Measurements from ENCODE around the gene SP3.

SP3 gene

DNA sequence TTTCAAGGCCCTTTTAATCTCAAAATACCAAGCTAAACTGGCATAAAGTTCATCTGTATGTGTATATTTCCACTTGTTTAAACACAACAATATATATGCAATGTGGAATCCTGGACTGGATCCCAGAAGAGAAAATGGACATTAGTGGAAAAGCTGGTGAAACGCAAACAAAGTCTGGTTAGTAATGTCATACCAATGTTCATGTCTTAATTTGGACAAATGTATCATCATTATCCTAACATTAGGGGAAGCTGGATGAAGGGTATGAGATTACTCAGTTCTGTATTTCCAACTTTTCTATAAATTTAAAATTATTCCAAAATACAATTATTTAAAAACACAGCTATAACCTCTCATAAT, 3.8 kb downstream of the SP3 start:
- no peak overlapping the region for H3K27ac ChIP-seq
- TF ChIP-seq, protein P1, sequence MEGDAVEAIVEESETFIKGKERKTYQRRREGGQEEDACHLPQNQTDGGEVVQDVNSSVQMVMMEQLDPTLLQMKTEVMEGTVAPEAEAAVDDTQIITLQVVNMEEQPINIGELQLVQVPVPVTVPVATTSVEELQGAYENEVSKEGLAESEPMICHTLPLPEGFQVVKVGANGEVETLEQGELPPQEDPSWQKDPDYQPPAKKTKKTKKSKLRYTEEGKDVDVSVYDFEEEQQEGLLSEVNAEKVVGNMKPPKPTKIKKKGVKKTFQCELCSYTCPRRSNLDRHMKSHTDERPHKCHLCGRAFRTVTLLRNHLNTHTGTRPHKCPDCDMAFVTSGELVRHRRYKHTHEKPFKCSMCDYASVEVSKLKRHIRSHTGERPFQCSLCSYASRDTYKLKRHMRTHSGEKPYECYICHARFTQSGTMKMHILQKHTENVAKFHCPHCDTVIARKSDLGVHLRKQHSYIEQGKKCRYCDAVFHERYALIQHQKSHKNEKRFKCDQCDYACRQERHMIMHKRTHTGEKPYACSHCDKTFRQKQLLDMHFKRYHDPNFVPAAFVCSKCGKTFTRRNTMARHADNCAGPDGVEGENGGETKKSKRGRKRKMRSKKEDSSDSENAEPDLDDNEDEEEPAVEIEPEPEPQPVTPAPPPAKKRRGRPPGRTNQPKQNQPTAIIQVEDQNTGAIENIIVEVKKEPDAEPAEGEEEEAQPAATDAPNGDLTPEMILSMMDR (IDR thresholded peaks at IDR 0.05; ENCODE audit: low read depth, low read length, missing control alignments), result no peak
- DNase-seq, result no peak
- H3K4me3 ChIP-seq (ENCODE audit: low read depth, low read length), result no peak overlapping the region
- in situ Hi-C loops (cut with HindIII; ENCODE audit: low pct_ligation_motif_present, low sequenced_read_pairs), result no loop called here
- no peaks in the 10 kb centered on the region for H3K36me3 ChIP-seq (replicated peaks)
- H3K27me3 ChIP-seq (replicated peaks), result no peaks in the 10 kb centered on the region

DNA sequence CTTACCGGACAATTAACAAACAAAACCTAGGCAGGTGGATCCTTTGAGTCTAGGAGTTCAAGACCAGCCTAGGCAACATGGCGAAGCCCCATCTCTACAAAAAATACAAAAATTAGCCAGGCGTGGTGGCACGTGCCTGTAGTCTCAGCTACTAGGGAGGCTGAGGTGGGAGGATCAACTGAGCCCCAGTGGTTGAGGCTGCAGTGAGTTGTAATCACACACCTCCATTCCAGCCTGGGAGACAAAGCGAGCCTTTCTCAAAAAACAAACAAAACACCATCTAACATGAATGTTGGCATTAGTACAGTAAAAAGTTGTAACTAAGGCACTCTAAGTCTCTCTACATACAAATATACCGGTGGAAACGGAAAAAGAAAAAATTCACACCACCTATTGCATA, 5.3 kb downstream of the SP3 start:
- TF ChIP-seq, protein P1 (IDR thresholded peaks at IDR 0.05; ENCODE audit: low read depth, low read length, missing control alignments), result no peak
- peaks cover 11% of the 10 kb centered on the region for H3K36me3 ChIP-seq (replicated peaks)
- no peak overlapping the region for H3K27ac ChIP-seq
- H3K4me3 ChIP-seq (ENCODE audit: low read depth, low read length), result no peak overlapping the region
- no peaks in the 10 kb centered on the region for H3K27me3 ChIP-seq (replicated peaks)
- DNase-seq, result no peak
- in situ Hi-C loops (cut with HindIII; ENCODE audit: low pct_ligation_motif_present, low sequenced_read_pairs), result no loop called here

DNA sequence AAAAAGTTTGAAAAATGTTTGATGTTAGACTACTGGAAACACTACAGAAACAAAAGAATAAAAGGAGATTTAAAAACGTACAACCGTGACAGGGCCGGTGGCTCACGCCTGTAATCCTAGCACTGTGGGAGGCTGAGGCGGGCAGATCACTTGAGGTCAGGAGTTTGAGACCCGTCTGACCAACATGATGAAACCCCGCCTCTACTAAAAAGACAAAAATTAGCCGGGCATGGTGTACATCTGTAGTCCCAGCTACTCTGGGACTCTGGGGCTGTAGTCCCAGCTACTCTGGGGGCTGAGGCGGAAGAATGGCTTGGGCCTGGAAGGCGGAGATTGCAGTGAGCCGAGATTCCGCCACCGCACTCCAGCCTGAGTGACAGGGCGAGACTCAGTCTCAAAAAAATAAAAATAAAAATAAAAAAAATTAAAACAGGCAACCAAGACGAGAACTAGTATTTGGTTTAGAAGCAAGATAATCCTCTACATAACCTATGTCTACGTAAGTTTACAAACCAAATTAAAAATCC, 5.8 kb downstream of the SP3 start:
- Histone ChIP-seq H3K27me3 (replicated peaks) (no peaks in the 10 kb centered on the region), H3K4me3 (ENCODE audit: low read depth, low read length) (no peak overlapping the region), H3K27ac (no peak overlapping the region), H3K36me3 (replicated peaks) (peaks cover 15% of the 10 kb centered on the region)
- no peak for DNase-seq
- in situ Hi-C loops (cut with HindIII; ENCODE audit: low pct_ligation_motif_present, low sequenced_read_pairs), result no loop called here
- TF ChIP-seq, protein P1 (IDR thresholded peaks at IDR 0.05; ENCODE audit: low read depth, low read length, missing control alignments), result no peak

DNA sequence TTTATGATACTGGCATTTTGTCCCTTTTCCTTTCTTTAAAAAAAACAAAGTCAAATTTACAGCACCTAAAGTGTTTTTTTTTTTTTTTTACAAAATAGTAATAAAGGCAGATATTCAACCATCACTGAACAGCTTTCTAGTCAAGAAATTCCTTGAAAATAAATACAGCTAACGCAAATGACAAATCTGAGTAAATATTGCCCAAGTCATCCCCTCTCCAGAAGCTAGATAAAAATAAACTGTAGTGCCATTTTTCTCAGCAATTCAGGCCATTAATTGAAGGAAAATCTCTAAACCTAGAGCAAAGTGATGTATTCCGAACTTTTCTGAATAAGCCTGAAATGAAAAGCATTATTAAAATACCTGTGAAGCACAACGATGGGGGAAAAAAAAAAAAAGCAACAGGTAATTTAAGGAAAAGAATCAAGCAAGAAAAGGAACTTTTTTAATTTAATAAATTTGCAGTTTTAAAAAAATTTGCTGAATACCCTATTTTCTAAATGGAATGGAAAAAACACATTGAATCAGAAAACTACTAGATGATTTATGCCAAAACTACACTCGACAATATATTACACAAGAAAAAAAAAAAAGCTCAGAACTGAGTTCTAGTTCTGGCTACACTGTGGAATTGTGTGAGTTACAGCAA, 6.9 kb downstream of the SP3 start:
- Histone ChIP-seq H3K27me3 (replicated peaks) (no peaks in the 10 kb centered on the region), H3K27ac (no peak overlapping the region), H3K4me3 (ENCODE audit: low read depth, low read length) (no peak overlapping the region), H3K36me3 (replicated peaks) (peaks cover 16% of the 10 kb centered on the region)
- TF ChIP-seq, protein P1 (IDR thresholded peaks at IDR 0.05; ENCODE audit: low read depth, low read length, missing control alignments), result no peak
- no peak for DNase-seq
- in situ Hi-C loops (cut with HindIII; ENCODE audit: low pct_ligation_motif_present, low sequenced_read_pairs), result no loop called here

DNA sequence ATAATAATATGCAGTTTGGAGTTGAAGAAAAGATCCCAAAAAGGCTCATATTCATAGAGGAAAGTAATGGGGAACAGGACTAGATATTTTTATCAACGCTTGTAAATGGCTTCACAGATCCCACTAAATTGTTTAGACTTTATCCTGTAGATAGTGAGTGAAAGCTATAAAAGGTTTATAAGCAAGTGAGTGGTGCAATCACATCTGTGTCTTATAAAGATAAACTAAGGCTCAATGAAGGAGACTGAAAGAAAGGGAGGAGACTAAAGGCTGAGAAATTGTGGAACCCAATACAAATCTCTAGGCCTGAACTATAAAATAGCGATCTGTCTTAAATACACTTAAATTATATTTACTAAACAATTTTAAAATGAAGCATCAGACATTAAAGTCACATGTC, 7.7 kb downstream of the SP3 start:
- no peak overlapping the region for H3K4me3 ChIP-seq (ENCODE audit: low read depth, low read length)
- TF ChIP-seq, protein P1 (IDR thresholded peaks at IDR 0.05; ENCODE audit: low read depth, low read length, missing control alignments), result no peak
- peaks cover 18% of the 10 kb centered on the region for H3K36me3 ChIP-seq (replicated peaks)
- in situ Hi-C loops (cut with HindIII; ENCODE audit: low pct_ligation_motif_present, low sequenced_read_pairs), result no loop called here
- DNase-seq, result no peak
- H3K27ac ChIP-seq, result no peak overlapping the region
- H3K27me3 ChIP-seq (replicated peaks), result no peaks in the 10 kb centered on the region

DNA sequence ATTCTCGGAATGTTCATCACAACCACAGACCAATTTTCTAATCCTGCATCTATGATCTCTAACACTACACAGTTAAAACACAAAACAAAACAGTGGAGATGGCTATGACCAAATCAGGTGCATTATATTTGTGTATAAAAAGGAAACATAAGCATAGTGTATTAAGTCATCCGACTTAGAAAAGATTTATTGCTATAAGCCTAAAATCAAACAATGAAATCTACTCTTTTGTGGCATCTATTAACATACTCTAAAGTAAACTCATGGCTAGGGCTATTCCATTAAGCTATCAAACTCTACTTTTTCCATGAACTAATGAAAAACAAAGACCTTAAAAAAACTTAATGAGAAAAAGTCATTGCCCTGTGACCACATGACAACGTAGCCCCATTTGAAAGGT, 8.7 kb downstream of the SP3 start:
- Histone ChIP-seq H3K36me3 (replicated peaks) (peaks cover 18% of the 10 kb centered on the region), H3K27me3 (replicated peaks) (no peaks in the 10 kb centered on the region), H3K27ac (no peak overlapping the region), H3K4me3 (ENCODE audit: low read depth, low read length) (no peak overlapping the region)
- in situ Hi-C loops (cut with HindIII; ENCODE audit: low pct_ligation_motif_present, low sequenced_read_pairs), result no loop called here
- TF ChIP-seq, protein P1 (IDR thresholded peaks at IDR 0.05; ENCODE audit: low read depth, low read length, missing control alignments), result no peak
- no peak for DNase-seq
